Heart left ventricle (tissue), 16 donors: ENCODE data around the gene SYNJ1. TPM values are rescaled to one million over a fixed set of nuclear protein-coding genes. Genes with fewer than 3 reads are reported as not detected.
"Not testable (repeated sequence)": the region's sequence is repeated elsewhere in the genome, so short reads cannot be mapped to it uniquely, and the experiment has no call there.

Experiments
- ATAC-seq, 4 donors: fragments of 200-7000 bp; cut with Tn5 transposase; one replicate each; pipeline ENCODE4 v1.9.1; 2020 to 2022; ENCODE audit warnings: moderate library complexity in 4 of 4, mild to moderate bottlenecking in 3 of 4, moderate number of reproducible peaks in 1 of 4
- DNase-seq, 5 donors: peaks; one replicate each; pipeline ENCODE4 v3.0.0-alpha.2; 2020
- H3K27ac ChIP-seq, 12 donors: fragments of 200-600 bp; sonication (generic) in 4 of 12; one replicate each; pipeline versions ENCODE4 v1.5.0 to v1.8.0; 2016 to 2022; ENCODE audit warnings: mild to moderate bottlenecking in 2 of 12
- H3K27me3 ChIP-seq, 9 donors: fragments of 200-600 bp; sonication (generic) in 2 of 9; one replicate each; pipeline versions ENCODE4 v1.5.1 to v1.8.0; 2016 to 2022; ENCODE audit warnings: mild to moderate bottlenecking in 3 of 9
- H3K36me3 ChIP-seq, 9 donors: fragments of 200-600 bp; sonication (generic) in 2 of 9; one replicate each; pipeline versions ENCODE4 v1.5.0 to v1.8.0; 2018 to 2022; ENCODE audit warnings: mild to moderate bottlenecking in 2 of 9
- H3K4me1 ChIP-seq, 12 donors: fragments of 200-600 bp; sonication (generic) in 4 of 12; one replicate each; pipeline versions ENCODE4 v1.5.0 to v1.8.0; 2016 to 2022; ENCODE audit warnings: mild to moderate bottlenecking in 3 of 12
- H3K4me3 ChIP-seq, 12 donors: fragments of 200-600 bp; sonication (generic) in 4 of 12; one replicate each; pipeline versions ENCODE4 v1.5.0 to v1.8.0; 2017 to 2022; ENCODE audit warnings: mild to moderate bottlenecking in 9 of 12, moderate library complexity in 4 of 12
- H3K9me3 ChIP-seq, 12 donors: fragments of 200-600 bp; sonication (generic) in 4 of 12; one replicate each; pipeline versions ENCODE4 v1.5.0 to v1.8.0; 2016 to 2022; ENCODE audit warnings: mild to moderate bottlenecking in 1 of 12
- POLR2A ChIP-seq, 2 donors: fragments of 450-650 bp; IDR thresholded peaks; one replicate each; pipeline ENCODE4 v1.6.1; 2017; ENCODE audit warnings: antibody characterized with exemption in 2 of 2, mild to moderate bottlenecking in 2 of 2, moderate library complexity in 2 of 2
- WGBS, 4 donors: extraction: QIAGEN DNeasy Blood & Tissue Kit in 2 of 4; methylation state at CpG; one replicate each; pipeline versions ENCODE4 v1.1.5 to v1.1.7; 2013 to 2018; 5-methylcytosine and 5-hydroxymethylcytosine counted together
- intact Hi-C, 10 donors: fragments of 100-400 bp; cut with DNase I; formaldehyde crosslinking; loops; one replicate each; pipeline versions ENCODE4 v1.11.1 to v1.14.2; 2022
- polyA plus RNA-seq, 2 donors: library from polyadenylated mRNA; stranded (reverse); fragments of 200-250 nt; gene quantifications; one replicate each; pipeline ENCODE4 v1.2.3, GENCODE V29; 2013
- total RNA-seq, 9 donors: library from RNA; depleted of rRNA in 2 of 9; stranded (reverse); fragments of >200 nt in 2 of 9; fragmentation: NEBNext Ultra II Directional in 3 of 9; extraction: Animal tissue kit (Norgen Biotek cat#: 25700) in 3 of 9; gene quantifications; one replicate each; pipeline versions ENCODE4 v1.1.0 to v1.2.4, GENCODE V29; 2016 to 2023
- TF ChIP-seq, protein P1 (sequence below), 12 donors: fragments of 200-600 bp; sonication (generic) in 4 of 12; IDR thresholded peaks; one replicate each; pipeline versions ENCODE4 v1.5.0 to v1.8.0; 2018 to 2022; ENCODE audit warnings: antibody characterized with exemption in 12 of 12, mild to moderate bottlenecking in 5 of 12
- donor health status: ischemic (EF 13 %, LVEDD 7.1; RV severe dilation, severe dysfunction).
- donor health status: healthy with polysubstance abuse.
- donor health status: DM: no; HTN: yes; CAD: no.
- donor health status: DM: no; HTN: no; CAD: no.
- donor health status: ischemic (EF 25% LVEDD 6.9; RV normal size, moderate dysfunction).
- donor health status: ischemic (EF 25% LVEDD 5.7; RV mildly dilated, moderate dysfunction).
- donor health status: healthy.
- donor health status: DM: yes; HTN: yes; CAD: no.
- donor health status: ischemic (EF 35%, LVEDD 5.7; RV mildly dilated, moderate dysfunction).
- donor health status: nonischemic (EF 11% LVEDD 7.7; RV severe dilation, severe dysfunction).
- donor health status: DM: yes; HTN: yes; CAD: no.
- donor health status: PGD.
- donor health status: ischemic (EF 29% LVEDD 5.4; RV normal size, mild dysfunction).
- donor health status: nonischemic (EF 23%, LVEDD 6.1; RV moderate dilation, normal function).

SYNJ1 gene
- total and polyA plus RNA-seq, 11 donors, result 4.1 to 17.4 (median 10.3) TPM

DNA sequence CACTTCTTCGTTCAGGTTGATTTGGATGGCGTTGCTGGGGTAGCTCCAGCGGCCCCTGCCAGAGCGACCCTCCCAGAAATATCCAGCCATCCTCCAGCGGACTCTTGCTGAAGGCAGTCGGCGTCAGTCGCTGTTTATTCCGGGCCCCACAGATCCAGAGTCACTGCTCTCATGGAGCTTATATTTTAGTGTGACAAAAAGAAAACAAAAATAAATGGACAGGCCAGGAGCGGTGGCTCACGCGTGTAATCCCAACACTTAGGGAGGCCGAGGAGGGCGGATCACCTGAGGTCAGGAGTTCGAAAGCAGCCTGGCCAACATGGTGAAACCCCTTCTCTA is 114.8 kb downstream of the SYNJ1 start:
- ATAC-seq, result peak in 2 of 4 donors; percentile 33 to 39
- no peak for DNase-seq

DNA sequence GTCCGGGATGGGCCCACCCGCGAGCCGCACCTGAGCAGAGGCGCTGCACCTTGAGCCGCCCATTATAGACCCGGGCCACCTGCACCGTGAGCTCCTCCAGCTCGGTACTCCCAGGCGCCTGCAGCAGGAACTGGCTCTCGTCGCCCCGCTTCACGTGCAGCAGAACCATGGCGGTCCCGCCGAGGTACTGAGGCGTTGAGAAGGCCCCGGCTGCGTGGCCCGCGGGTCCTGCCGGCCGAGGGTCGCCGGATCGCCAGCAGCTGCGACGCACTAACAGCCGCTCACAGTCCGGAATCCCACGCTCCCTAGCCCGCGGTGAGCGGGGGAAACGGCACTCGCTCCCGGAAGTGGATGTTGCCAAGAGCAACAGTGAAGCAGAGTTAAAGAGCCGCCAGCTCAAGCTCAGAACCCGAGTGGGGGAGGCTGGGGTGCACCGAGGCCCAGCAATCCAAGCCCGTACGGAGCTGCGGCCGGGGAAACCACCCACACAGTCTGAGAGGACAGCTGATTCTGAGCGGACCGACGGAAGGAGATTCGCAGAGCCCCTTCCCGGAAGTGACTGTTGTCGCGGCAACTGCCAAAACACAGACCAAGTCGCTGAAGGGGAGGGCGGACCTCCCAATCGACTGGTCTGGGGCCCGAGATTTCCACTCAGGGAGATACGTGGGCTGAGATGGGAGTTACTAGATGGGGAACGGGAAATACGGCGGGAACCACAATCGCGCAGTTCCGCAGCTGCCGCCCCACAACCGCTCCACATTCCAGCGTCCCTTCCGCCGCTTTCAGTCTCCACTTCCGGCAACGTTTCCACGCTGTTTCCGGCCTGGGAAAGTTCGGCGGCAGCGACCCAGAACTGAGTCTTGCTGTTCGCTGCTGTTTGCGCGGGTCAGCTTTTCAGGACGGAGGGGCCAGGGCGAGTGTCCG is 115.5 kb downstream of the SYNJ1 start, which contains the start of gene CFAP298:
TSS of gene CFAP298 (minus strand) at position 303 of the 924 bp plus-strand sequence. CDS start at position 169, 134 bp downstream.
- Histone ChIP-seq H3K4me1 (peaks cover 0 to 27% (median 16%) of the 10 kb centered on the region in 12 donors), H3K9me3 (no peaks in the 10 kb centered on the region), H3K4me3 (peak within 1 kb of the TSS; percentile 68 to 99 (median 86)), H3K27me3 (no peaks in the 10 kb centered on the region), H3K36me3 (peaks cover 0 to 30% (median 25%) of the 10 kb centered on the region in 9 donors), H3K27ac (peak within 1 kb of the TSS; percentile 80 to 98 (median 93))
- TF ChIP-seq, protein P1, sequence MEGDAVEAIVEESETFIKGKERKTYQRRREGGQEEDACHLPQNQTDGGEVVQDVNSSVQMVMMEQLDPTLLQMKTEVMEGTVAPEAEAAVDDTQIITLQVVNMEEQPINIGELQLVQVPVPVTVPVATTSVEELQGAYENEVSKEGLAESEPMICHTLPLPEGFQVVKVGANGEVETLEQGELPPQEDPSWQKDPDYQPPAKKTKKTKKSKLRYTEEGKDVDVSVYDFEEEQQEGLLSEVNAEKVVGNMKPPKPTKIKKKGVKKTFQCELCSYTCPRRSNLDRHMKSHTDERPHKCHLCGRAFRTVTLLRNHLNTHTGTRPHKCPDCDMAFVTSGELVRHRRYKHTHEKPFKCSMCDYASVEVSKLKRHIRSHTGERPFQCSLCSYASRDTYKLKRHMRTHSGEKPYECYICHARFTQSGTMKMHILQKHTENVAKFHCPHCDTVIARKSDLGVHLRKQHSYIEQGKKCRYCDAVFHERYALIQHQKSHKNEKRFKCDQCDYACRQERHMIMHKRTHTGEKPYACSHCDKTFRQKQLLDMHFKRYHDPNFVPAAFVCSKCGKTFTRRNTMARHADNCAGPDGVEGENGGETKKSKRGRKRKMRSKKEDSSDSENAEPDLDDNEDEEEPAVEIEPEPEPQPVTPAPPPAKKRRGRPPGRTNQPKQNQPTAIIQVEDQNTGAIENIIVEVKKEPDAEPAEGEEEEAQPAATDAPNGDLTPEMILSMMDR (IDR thresholded peaks at IDR 0.05), result no peak
- no peak for TF ChIP-seq POLR2A (IDR thresholded peaks at IDR 0.05)
- intact Hi-C loops, result loop anchor here in 1 of 10 donors (5.0 kb wide), 1 partner anchor 200 kb away; the partner anchor contains the start of gene EVA1C
- ATAC-seq (peak; percentile 93 to 97 (median 95)), DNase-seq (peak; percentile 89 to 92 (median 89))
- 0% methylated on average over 46 to 81 of the region's 81 CpGs for WGBS, 4 donors

More for the DNA sequence above, 114.8 kb downstream of the SYNJ1 start:
- peak overlapping the region; percentile 80 to 98 (median 93) for H3K27ac ChIP-seq
- TF ChIP-seq, protein P1 (IDR thresholded peaks at IDR 0.05), result no peak
- TF ChIP-seq POLR2A (IDR thresholded peaks at IDR 0.05), result no peak
- no peaks in the 10 kb centered on the region for H3K9me3 ChIP-seq
- peaks cover 0 to 27% (median 16%) of the 10 kb centered on the region in 12 donors for H3K4me1 ChIP-seq
- H3K36me3 ChIP-seq, result peaks cover 0 to 24% (median 19%) of the 10 kb centered on the region in 9 donors
- intact Hi-C loops, result loop anchor here in 1 of 10 donors (5.0 kb wide), 1 partner anchor 201 kb away; the partner anchor contains the start of gene EVA1C
- H3K27me3 ChIP-seq, result no peaks in the 10 kb centered on the region
- 0 to 11% (median 3%) methylated on average over 7 to 15 of the region's 15 CpGs for WGBS, 4 donors
- peak overlapping the region; percentile 68 to 99 (median 86) for H3K4me3 ChIP-seq

DNA sequence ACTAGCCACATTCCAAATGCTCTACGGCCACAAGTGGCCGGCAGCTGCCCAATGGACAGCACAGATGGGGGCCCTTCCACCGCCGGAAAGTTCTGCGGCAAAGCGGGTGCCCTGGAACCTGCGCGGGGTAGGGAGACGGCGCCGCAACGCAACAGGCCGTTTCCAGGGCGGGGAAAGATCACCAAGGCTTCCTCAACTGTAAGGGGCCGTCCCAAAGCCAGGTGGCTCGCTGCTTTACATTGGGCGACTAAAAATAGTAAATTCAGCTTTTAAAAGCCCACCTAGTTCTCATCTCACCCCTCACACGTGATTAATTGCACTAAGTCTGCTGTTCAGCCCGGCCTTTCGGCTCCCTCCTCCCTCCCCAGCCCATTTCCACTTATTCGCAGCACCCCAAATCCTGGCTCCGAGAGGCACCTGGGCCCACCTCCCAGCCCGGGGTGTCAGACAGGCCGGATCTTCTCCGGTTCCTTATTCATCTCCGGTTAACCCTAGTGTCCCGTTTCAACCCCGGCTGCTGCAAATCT is 116.3 kb downstream of the SYNJ1 start:
- H3K4me3 ChIP-seq, result peak overlapping the region; percentile 68 to 99 (median 86)
- ATAC-seq (peak in 3 of 4 donors; percentile 6 to 37 (median 9)), DNase-seq (no peak)
- H3K36me3 ChIP-seq, result peaks cover 0 to 38% (median 33%) of the 10 kb centered on the region in 9 donors
- peaks cover 0 to 27% (median 16%) of the 10 kb centered on the region in 12 donors for H3K4me1 ChIP-seq
- WGBS, 4 donors, result 0 to 1% (median 0%) methylated on average over 28 of the region's 28 CpGs
- intact Hi-C loops, result loop anchor here in 1 of 10 donors (5.0 kb wide), 1 partner anchor 199 kb away; the partner anchor contains the start of gene EVA1C
- peak overlapping the region; percentile 80 to 98 (median 93) for H3K27ac ChIP-seq
- no peaks in the 10 kb centered on the region for H3K9me3 ChIP-seq
- TF ChIP-seq, protein P1 (IDR thresholded peaks at IDR 0.05), result no peak
- no peak for TF ChIP-seq POLR2A (IDR thresholded peaks at IDR 0.05)
- H3K27me3 ChIP-seq, result no peaks in the 10 kb centered on the region

DNA sequence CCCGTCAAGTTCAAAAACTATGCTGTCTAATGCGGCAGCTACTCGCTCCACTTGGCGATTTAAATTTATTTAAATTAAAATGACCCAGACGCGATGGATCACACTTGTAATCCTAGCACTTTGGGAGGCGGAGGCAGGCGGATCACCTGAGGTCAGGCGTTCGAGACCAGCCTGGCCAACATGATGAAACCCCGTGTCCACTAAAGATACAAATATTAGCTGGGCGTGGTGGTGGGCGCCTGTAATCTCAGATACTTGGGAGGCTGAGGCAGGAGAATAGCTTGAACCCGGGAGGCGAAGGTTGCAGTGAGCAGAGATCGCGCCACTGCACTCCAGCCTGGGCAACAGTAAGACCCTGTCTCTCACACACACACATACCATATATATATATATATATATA is 116.9 kb downstream of the SYNJ1 start:
- Histone ChIP-seq H3K4me3 (peak overlapping the region in 11 of 12 donors; percentile 68 to 99 (median 87)), H3K4me1 (peaks cover 0 to 27% (median 16%) of the 10 kb centered on the region in 12 donors), H3K36me3 (peaks cover 0 to 44% (median 39%) of the 10 kb centered on the region in 9 donors), H3K27ac (peak overlapping the region in 3 of 12 donors; percentile 91 to 98 (median 92))
- H3K9me3 ChIP-seq, DNase-seq, ATAC-seq, H3K27me3 ChIP-seq: not testable (repeated sequence)
- intact Hi-C loops, result loop anchor here in 1 of 10 donors (5.0 kb wide), 1 partner anchor 199 kb away; the partner anchor contains the start of gene EVA1C
- 80 to 85% (median 83%) methylated on average over 17 of the region's 17 CpGs for WGBS, 4 donors
